GM12892 (cell line): ENCODE measurements around the gene TRPV5.

Experiments
- POLR2A ChIP-seq: IDR thresholded peaks from 2 replicates; pipeline ENCODE4 v1.6.1; 2011; ENCODE audit warnings: low read depth, low read length, control low read depth
- POLR2AphosphoS5 ChIP-seq: IDR thresholded peaks from 2 replicates; pipeline ENCODE4 v1.6.1; 2011; ENCODE audit warnings: low read depth, low read length, control low read depth
- TAF1 ChIP-seq: IDR thresholded peaks from 2 replicates; pipeline ENCODE4 v1.6.1; 2011; ENCODE audit warnings: low read depth, mild to moderate bottlenecking, control low read depth, low read length, borderline replicate concordance

DNA sequence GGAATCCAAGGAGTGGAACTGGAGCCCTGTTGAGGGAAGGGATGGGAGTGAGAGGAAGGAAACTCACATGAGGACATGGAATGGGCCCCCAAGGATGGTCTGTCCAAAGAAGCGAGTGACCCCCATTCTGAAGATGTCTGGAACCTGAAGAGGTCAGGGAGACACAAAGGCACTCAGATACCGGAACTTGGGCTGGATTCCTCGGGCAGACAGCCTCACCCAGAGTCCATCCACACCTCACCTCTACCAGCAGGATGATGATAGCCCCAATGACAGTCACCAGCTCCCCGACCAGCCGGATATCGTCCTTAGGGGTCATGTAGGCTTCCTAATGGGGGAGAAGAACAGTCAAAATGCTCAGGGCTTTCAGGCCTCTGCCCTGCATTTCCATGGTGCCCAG, 58.7 kb downstream of the TRPV5 start:
- TF ChIP-seq TAF1 = no peak
- no peak for TF ChIP-seq POLR2A
- TF ChIP-seq POLR2AphosphoS5 = no peak
